Measurements from ENCODE around the gene ARHGEF18.
"Not testable (repeated sequence)": the region's sequence is repeated elsewhere in the genome, so short reads cannot be mapped to it uniquely, and the experiment has no call there.

The ARHGEF18 gene

GRCh38 chr19:7348587-7349230 is at the start of gene ARHGEF18:
ARHGEF18 (plus strand) TSS chr19:7348937; CDS start chr19:7362891, 13,954 bp downstream.
- no peak for DNase-seq (ENCODE audit: low spot score)

- no peak for DNase-seq (ENCODE audit: low spot score)
Observed at GRCh38 chr19:7301525-7301924, 47.2 kb upstream of the ARHGEF18 start.

- DNase-seq (ENCODE audit: low spot score), result no peak
Observed at GRCh38 chr19:7303470-7303869, 45.3 kb upstream of the ARHGEF18 start.

GRCh38 chr19:7304200-7304599 is 44.5 kb upstream of the ARHGEF18 start:
- DNase-seq (ENCODE audit: low spot score), result no peak

GRCh38 chr19:7307590-7308218 is 41.0 kb upstream of the ARHGEF18 start:
- DNase-seq (ENCODE audit: low spot score), result no peak

- not testable (repeated sequence) for DNase-seq (ENCODE audit: low spot score)
Observed at GRCh38 chr19:7308327-7308726, 40.4 kb upstream of the ARHGEF18 start.

GRCh38 chr19:7311911-7312310 is 36.8 kb upstream of the ARHGEF18 start:
- no peak for DNase-seq (ENCODE audit: low spot score)

- no peak for DNase-seq (ENCODE audit: low spot score)
Observed at GRCh38 chr19:7312816-7313215, 35.9 kb upstream of the ARHGEF18 start.

- DNase-seq (ENCODE audit: low spot score), result no peak
Observed at GRCh38 chr19:7318176-7318575, 30.6 kb upstream of the ARHGEF18 start.

- no peak for DNase-seq (ENCODE audit: low spot score)
Observed at GRCh38 chr19:7326105-7326877, 22.4 kb upstream of the ARHGEF18 start.

- DNase-seq (ENCODE audit: low spot score), result no peak
Observed at GRCh38 chr19:7327802-7328201, 20.9 kb upstream of the ARHGEF18 start.

GRCh38 chr19:7328647-7329046 is 20.1 kb upstream of the ARHGEF18 start:
- DNase-seq (ENCODE audit: low spot score), result no peak

GRCh38 chr19:7331446-7331845 is 17.3 kb upstream of the ARHGEF18 start:
- no peak for DNase-seq (ENCODE audit: low spot score)

- DNase-seq (ENCODE audit: low spot score), result no peak
Observed at GRCh38 chr19:7333198-7334118, 15.3 kb upstream of the ARHGEF18 start.

GRCh38 chr19:7336321-7336973 is 12.3 kb upstream of the ARHGEF18 start:
- DNase-seq (ENCODE audit: low spot score), result no peak

GRCh38 chr19:7337380-7338194 is 11.2 kb upstream of the ARHGEF18 start:
- no peak for DNase-seq (ENCODE audit: low spot score)

GRCh38 chr19:7340959-7341837 is 7.5 kb upstream of the ARHGEF18 start:
- DNase-seq (ENCODE audit: low spot score), result peak; percentile 45

- DNase-seq (ENCODE audit: low spot score), result no peak
Observed at GRCh38 chr19:7342143-7342542, 6.6 kb upstream of the ARHGEF18 start.

- no peak for DNase-seq (ENCODE audit: low spot score)
Observed at GRCh38 chr19:7346488-7346971, 2.2 kb upstream of the ARHGEF18 start.
